ENCODE results near the gene VPS36. TPM values are rescaled to one million over a fixed set of nuclear protein-coding genes. Genes with fewer than 3 reads are reported as not detected.
"Not testable (repeated sequence)": the region's sequence is repeated elsewhere in the genome, so short reads cannot be mapped to it uniquely, and the experiment has no call there.

The VPS36 gene
- total RNA-seq, 1 donor from 2014 or later: 64.2 TPM

DNA sequence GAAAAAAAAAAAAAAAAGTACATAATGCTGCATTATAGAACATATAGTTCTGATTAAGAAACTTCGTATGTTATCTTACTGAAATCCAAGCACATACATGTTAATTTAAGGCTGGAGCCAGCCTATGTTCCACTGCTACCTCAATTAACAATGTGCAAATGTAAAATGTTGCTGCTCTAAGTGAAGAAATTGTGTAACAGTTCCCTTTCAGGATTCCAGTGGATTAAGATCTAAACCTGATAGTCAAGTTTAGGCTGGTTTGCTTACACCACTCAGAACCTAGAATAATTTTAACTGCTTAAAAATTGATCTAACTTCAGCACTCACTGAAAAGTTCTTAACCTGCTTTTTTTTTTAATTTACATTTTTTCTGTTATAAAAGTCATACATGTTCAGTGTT is 4.2 kb downstream of the VPS36 start:
- DNase-seq (ENCODE audit: low spot score): no peak

DNA sequence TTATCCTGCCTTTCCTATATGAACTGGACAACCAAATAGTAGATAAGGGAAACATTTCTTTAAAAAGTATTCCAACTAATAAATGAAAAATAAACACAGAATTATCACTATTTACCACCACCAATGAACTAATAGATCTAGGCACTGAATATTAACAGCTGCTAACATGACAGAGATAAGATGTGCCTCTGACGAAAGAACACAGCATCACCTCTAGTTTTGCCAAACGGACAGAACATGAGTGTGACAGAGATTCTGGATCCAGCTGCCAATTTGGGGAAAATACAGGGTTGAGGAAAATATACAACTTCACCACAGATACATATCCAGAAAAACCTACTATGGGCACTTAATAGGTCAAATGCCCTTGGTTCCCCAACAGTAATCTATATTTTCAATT is 18.0 kb downstream of the VPS36 start:
- no peak for DNase-seq (ENCODE audit: low spot score)

DNA sequence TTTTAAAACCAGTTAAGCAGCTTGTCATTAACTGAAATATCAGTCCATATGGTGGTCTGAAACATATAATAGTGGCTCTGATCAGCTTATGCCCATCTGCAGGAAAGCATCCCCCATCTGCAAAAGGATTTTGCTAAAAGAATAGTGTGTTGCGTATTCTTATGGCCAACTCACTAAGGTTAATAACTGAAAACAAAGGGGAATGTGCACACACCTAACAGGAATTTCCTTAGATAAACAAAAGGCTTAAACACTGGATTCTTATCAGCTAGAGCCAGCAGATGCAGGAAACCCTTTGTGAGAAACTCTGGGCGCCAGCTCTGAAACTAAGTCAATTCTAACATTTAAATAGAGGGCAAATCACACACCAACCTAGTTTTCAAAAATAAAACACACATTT is 22.1 kb downstream of the VPS36 start:
- no peak for DNase-seq (ENCODE audit: low spot score)

DNA sequence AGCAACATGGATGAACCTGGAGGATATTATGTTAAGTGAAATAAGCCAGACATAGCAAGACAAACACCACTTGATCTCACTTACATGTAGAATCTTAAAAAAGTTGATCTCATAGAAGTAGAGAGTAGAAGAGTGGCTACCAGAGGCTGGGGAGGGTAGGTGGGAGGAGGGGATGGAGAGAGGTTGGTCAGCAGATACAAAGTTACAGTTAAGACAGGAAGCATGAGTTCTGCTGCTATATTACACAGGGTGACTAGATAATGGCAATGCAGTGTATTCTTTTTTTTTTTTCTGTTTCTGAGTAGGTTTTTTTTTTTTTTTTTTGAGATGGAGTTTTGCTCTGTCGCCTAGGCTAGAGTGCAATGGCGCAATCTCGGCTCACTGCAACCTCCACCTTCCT is 29.2 kb downstream of the VPS36 start:
- DNase-seq (ENCODE audit: low spot score): no peak

DNA sequence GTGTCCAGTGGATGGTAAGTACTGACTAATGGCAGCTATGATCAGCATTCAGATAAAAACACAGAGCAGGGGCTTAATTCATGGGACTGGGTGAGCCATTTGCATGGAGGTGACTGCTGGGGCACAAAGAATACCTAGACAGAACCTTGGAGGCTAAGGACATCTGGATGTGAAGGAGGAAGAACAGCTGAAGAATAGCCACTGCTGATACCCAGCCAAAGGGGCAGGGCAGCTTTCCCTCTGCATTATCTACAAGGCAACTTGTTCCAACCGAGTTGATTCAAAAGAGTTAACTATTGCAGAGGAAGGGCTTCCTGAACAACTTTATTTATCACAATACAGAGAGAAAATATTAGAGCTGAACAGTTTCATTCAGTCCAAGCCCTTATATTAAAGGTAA is 31.4 kb downstream of the VPS36 start:
- no peak for DNase-seq (ENCODE audit: low spot score)

DNA sequence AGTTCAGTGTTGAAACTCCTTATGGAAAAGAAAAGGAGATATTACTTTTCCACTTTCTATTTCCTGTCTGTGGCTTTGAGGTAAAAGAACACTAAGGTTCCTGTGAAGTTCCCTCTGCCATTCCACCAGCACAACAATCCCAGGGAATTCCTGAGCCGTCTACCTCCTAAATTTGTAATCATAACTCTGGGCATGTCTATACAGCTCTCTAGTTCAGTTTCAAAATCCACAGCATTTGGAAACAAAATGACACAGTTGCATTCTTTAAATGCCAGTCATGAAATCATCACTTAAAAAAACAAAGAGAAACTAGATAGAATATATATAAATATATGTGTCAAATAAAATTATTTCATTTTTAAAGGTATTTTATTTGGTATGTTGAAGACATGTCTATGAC is 35.5 kb downstream of the VPS36 start:
- DNase-seq (ENCODE audit: low spot score): no peak

DNA sequence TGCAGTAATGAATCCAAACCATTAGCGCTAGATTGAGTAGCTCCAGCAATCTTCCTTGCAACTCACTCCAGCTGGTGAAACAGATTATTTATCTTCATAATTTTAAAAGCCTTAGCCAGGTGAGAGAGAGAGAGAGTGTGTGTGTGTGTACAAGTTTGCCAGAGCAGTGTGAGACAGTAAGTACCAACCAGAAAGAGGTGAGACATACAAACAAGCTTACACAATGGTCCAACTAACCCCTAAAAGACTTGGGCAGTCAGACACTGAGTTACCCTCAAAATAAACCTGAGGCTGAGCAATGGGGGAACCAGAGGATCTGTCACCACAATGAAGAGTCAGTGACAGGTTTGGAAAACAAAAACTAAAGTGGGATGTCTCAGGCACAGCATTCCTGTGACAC is 36.4 kb downstream of the VPS36 start:
- DNase-seq (ENCODE audit: low spot score): no peak

DNA sequence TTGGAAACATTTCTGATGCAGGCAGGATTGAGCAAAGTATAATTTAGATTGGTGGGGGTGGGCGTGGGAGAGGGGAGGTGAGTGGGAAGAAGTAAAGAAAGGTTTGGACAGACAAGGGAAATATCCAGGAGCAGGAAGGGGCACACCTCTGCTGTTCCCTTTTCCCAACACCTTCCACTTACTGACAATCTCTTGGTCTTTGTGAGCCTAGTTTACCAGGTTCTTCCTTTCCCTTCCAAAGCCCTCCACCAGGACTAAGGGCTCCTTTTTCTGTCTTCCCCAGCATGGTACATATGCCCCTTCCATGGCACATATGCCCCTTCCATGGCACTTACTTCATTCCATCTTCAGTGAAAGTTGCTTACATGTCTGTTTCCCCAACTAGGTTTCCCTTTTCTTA is 38.3 kb downstream of the VPS36 start:
- no peak for DNase-seq (ENCODE audit: low spot score)

DNA sequence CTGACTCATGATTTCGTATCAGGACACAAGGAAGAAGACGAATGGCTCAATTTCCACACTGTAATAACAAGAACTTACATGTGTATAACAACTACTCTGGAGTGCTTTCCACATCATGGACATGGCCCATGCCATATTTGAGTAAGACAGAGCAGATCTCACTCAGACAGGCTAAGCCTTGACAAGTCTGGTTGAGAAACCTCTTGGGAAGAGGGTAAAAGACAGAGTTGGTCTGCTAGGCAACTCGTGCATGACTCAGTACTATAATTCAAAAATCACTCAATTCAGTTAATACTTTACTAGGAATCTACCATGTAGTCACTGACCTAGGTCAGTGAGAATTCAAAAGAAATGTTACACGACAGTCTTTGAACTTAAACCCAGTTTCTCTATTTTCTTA is 38.8 kb downstream of the VPS36 start:
- DNase-seq (ENCODE audit: low spot score): no peak

DNA sequence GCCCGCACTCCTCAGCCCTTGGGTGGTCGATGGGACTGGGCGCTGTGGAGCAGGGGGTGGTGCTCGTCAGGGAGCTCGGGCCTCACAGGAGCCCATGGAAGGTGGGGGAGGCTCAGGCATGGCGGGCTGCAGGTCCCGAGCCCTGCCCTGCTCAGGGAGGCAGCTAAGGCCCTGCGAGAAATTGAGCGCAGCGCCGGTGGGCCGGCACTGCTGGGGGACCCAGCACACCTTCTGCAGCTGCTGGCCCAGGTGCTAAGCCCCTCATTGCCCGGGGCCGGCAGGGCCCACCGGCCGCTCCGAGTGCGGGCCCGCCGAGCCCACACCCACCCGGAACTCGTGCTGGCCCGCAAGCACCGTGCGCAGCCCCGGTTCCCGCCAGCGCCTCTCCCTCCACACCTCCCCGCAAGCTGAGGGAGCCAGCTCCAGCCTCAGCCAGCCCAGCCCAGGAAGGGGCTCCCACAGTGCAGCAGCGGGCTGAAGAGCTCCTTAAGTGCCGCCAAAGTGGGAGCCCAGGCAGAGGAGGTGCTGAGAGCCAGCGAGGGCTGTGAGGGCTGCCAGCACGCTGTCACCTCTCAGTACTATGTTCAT is 42.3 kb downstream of the VPS36 start:
- DNase-seq (ENCODE audit: low spot score): not testable (repeated sequence)

DNA sequence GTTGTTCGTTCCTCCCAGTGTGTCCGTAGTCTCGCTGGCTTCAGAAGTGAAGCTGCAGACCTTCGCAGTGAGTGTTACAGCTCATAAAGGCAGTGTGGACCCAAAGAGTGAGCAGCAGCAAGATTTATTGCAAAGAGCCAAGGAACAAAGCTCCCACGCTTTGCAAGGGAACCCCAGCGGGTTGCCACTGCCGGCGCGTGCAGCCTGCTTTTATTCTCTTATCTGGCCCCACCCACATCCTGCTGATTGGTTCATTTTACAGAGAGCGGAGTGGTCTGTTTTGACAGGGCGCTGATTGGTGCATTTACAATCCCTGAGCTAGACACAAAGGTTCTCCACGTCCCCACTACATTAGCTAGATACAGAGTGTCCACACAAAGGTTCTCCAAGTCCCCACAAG is 43.0 kb downstream of the VPS36 start:
- DNase-seq (ENCODE audit: low spot score): not testable (repeated sequence)

DNA sequence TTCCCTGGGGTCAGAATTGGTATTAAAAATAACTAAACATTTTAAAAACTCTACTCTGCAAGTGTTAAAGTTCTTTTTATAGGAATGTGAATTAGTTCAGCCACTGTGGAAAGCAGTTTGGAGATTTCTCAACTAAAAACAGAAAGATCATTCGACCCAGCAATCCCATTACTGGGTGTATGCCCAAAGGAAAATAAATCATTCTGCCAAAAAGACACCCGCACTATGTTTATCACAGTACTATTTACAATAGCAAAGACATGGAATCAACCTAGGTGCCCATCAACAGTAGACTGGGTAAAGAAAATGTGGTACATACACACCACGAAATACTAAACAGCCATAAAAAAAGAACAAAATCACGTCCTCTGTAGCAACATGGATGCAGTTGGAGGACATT is 43.8 kb downstream of the VPS36 start:
- DNase-seq (ENCODE audit: low spot score): no peak

DNA sequence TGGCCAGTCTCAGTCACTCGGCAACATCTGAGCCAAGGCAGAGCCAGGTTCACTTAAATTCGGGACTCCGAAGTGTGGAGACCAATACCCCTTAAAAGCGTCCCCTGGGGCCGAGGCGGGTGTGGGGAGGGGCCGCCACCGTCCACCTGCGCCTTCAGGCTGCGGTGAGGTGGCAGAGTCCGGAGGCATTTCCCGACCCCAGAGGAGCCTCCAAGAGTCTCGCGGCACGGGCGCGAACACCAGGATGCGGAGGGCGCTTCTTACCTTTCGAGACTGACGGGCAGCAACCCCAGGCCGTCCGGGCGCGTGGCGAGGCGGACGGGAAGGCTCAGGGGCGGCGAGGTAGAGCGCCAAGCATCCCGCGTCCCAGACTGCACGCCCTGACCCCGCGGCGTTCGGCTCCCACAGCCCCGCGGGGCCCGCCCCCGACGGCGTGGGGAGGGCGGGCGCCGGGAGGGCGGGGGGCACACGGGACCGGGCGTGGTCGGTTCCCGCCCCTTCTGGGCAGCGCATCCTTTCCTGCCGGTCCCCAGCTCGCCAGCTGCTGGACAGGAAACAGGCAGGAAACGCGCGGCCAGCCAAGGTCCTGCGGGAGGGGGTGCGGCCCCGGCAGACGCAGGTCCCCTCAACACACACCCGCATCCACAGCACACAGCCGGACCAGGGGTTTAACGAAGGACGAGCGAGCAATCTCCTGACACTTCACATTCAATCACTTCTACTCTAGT is 44.5 kb downstream of the VPS36 start, which contains the start of gene THSD1:
Gene THSD1 (minus strand): TSS at position 406 of the 728 bp plus-strand sequence. CDS start 3,572 bp downstream, outside the sequence.
- DNase-seq (ENCODE audit: low spot score): peak; percentile 58

DNA sequence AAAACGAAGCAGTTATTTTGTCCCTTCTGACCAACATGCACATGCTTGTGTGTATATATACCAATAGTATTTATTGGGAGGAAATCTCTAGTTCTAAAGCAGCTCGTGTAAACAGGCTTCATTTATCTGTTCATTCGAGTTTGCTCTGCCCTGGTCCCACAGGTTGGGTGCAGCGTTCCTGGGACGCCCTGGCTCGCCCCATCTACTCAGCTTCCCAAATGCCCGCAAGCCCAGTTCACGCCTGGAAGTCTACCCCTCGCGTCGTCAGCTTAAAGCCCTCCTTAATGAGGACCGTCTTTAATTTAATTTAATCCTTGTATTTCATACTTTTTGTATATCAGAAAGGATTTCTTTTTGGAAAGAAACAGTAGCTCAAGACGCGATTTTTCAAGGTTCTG is 45.1 kb downstream of the VPS36 start:
- no peak for DNase-seq (ENCODE audit: low spot score)

DNA sequence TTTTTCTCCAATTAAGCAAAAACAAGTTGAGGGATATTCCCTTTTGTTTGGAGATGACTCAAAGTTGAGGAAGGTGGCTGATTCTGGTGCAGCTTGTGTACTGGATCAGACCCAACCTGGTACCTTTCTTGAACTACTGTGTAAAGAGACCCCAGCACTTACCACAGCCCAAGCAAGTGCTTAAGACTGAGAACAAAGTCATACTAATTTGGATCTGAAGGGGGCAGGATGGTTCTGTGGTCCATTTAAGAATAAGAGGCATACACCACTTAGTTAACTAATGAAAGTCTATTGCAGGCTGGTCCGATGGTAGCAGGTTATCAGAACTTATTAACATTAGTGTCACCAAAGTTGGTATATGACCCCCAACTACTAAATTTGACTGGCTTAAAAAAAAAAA is 50.7 kb downstream of the VPS36 start:
- no peak for DNase-seq (ENCODE audit: low spot score)

DNA sequence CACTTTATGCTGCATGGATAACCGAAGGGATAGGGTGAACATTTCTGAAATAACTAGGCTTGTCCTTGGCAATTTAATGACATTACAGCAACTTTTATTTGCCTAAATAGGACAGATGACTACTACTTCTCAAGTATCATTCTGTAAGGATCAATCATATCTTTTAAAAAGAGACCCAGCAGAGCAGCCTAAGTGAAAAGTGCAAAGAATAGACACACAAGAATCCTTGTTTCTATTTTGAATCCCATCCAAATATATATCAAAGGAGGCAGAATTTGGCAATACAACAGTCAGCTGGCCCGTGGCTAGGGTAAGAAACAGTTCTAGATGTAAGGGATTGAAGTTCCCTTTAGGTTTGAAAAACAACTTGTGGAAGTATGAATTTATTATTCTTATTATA is 51.4 kb downstream of the VPS36 start:
- DNase-seq (ENCODE audit: low spot score): no peak

DNA sequence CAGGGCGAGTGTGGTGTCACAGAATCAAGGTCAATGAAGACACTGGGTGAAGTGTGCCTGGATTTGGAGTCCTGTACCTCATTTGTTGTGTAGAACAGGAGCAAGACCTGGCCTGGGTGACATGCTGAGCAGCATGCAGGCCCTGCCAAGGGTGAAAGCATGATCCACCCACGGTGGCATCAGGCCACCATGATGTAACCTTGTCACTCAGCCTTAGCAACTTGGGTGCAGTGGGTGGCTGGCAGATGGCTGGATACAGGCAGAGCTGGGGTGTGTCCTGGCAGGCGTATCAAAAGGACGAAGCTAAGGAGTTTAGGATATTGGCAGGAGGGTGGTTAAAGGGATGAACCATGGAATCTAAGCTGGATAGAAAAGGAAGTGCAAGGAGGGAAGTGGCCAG is 54.7 kb downstream of the VPS36 start:
- DNase-seq (ENCODE audit: low spot score): no peak

DNA sequence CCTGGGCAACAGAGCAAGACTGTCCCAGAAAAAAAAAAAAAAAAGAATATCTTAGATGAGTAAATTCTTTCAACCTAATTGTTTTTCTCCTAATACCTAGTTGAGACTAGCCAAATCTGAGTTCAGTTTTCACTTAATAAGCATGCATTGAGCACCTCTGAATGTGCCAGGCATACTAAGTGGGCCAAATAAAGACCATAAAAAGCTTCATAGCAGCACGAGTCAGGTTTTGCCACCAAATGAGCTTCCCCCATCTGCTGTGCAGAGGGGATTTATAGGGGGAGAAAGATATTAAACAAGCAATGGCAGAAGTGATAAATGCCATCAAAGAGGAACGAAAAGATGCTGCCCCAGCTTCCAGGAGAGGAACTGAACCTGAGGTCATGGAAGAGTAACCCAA is 55.8 kb downstream of the VPS36 start:
- DNase-seq (ENCODE audit: low spot score): no peak

DNA sequence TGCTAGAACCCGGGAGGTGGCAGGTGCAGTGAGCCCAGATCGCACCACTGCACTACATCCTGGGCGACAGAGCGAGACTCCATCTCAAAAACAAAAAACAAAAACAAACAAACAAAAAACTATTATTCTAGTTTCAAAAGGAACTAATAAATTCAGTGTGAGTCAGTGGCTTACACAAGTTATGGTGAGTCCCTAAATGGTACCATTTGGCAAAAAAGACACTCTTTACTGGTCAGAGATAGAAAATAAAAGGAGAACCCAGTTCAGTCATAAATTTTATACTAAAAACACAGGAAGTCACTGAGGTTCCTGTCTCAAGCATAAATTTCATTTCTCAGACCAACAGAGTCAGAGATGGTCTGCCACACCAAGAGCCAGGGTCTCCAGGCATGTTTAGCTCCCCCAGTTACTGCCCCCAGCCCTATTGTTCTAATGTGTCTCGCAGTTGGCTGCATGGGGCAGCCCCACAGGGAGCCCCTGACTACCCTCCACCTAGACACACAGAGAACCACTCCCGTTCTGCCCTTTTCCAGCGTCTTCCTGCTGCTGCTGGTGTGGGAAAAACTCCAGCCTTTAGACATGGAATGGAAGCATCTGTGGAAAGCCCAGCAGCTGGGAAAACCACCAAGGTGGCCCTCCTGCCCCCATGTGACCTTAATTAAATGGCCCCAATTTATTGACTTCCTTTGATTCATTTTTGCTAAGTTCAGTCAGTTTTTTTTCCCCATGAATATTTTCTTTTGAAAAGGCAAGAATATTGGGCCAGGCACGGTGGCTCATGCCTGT is 56.7 kb downstream of the VPS36 start:
- no peak for DNase-seq (ENCODE audit: low spot score)

DNA sequence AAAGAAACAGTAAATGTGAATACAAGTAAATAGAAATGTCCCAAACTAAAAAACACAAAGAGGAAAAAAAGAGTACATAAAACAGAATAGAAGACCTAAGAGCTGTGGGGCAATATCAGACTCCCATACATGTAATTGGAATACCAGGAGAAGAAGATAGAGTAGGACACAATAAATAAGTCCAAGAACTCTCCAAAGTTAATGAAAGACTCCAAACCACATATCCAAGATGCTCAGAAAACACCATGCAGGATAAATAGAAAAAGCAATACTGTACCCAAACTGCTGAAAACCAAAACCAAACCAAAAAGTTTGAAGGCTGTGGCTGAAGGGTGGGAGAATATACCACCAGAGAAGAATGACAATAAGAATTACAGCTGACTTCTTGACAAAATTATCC is 62.7 kb downstream of the VPS36 start:
- DNase-seq (ENCODE audit: low spot score): no peak

DNA sequence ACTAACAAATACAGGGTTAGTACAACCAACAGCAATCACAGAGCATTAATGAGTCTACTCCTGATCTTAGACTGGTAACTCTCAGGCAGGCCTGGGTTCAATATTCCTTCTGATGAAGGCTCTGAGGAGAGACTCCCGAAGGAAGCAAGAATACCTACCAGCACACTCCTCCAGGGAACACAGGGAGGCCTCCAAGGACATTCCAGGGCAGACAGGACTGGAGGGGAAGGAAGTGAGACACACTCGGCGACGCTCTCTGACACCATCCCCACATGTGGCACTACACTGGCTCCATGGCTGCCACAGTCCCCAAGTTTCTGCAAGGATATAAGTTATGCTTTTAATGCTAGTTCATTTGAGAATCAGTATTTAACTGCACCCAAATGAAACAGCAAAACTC is 64.6 kb downstream of the VPS36 start:
- DNase-seq (ENCODE audit: low spot score): no peak

DNA sequence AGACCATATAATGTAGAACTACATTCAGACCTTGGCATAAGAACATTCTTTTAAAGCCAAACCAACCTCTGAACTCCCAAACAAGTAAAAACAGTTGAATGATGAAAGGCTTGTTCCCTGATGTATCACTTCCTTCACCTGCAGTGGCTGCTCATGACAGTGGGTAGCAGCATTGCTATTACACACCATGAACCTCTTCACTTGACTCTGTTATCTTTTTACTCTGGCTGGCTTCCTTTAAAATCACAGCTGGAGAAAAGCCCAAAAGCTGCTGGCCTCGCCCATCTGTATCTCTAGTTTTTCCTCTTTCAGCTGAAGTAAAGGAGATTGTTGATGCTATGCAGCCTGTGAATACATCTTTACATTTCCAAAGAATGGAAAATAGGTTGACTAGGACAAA is 67.1 kb downstream of the VPS36 start:
- no peak for DNase-seq (ENCODE audit: low spot score)

DNA sequence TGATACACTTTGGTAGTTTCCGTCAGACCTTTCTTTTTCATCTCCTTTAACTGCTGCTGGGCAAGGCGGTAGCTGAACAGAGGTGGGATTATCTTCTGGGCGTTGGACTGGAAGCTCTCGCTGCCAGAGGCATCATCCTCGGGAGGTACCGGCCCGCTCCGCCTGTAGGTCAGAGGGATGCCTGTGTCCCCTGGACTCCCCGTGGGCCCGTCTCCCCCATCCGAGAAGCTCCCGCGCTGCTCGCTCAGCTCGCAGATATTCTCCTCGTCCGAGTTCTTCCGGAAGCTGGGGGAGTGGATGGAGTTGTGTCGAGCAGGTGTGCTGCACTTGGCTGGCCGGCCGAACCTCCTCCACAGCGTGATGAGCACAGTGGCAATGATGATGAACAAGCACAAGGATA is 72.1 kb downstream of the VPS36 start:
- no peak for DNase-seq (ENCODE audit: low spot score)
